ENCODE data around the gene SLAIN2. TPM values are rescaled to one million over a fixed set of nuclear protein-coding genes. Genes with fewer than 3 reads are reported as not detected.

SLAIN2 gene
- total RNA-seq, 1 donor from 2014 or later, result 54.6 TPM

DNA sequence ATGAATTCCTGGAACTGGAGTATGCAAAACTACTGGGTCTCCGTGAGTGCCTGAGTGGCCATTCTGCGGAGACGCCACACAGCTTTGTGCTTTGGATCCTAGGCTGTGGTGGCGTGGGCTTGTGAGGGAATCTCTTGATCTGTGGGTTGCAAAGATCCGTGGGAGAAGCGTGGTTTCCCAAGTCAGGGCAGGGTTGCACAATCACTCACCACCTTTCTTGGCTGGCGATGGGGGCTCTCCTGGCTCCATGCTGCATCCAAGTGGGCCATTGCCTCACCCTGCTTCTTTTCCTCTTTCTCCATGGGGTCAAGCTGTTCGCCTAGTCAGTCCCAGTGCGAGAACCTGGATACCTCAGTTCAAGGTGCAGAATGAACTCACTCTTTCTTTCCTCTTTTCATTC, 62.5 kb downstream of the SLAIN2 start:
- H3K4me1 Mint-ChIP-seq (ENCODE audit: unreplicated experiment), result peaks cover 26% of the 10 kb centered on the region
- TF ChIP-seq, protein P1, sequence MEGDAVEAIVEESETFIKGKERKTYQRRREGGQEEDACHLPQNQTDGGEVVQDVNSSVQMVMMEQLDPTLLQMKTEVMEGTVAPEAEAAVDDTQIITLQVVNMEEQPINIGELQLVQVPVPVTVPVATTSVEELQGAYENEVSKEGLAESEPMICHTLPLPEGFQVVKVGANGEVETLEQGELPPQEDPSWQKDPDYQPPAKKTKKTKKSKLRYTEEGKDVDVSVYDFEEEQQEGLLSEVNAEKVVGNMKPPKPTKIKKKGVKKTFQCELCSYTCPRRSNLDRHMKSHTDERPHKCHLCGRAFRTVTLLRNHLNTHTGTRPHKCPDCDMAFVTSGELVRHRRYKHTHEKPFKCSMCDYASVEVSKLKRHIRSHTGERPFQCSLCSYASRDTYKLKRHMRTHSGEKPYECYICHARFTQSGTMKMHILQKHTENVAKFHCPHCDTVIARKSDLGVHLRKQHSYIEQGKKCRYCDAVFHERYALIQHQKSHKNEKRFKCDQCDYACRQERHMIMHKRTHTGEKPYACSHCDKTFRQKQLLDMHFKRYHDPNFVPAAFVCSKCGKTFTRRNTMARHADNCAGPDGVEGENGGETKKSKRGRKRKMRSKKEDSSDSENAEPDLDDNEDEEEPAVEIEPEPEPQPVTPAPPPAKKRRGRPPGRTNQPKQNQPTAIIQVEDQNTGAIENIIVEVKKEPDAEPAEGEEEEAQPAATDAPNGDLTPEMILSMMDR (IDR thresholded peaks at IDR 0.05; ENCODE audit: unreplicated experiment), result no peak

DNA sequence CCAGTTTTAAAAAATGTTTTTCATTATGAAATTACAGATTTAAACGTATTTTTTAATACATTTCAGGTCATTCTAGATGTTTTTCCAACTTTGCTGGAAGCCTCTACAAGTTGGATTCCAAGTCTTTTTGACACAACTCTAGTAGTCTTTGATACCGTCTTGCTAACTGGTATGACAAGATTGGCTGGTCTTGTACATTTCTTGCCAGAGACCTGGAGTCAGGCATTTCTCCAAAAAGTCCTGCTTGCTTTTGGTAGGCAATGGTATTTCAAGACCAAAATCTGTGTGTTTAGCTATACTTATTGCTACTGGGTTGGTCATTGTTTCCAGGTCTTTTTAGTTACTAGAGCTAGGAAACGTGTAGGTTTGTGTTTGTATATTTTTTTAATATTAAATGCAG, 64.6 kb downstream of the SLAIN2 start:
- Mint-ChIP-seq H3K9me3 (ENCODE audit: unreplicated experiment) (no peaks in the 10 kb centered on the region), H3K4me1 (ENCODE audit: unreplicated experiment) (peaks cover 14% of the 10 kb centered on the region), H3K27ac (ENCODE audit: unreplicated experiment) (no peak overlapping the region), H3K4me3 (ENCODE audit: unreplicated experiment) (no peak overlapping the region), H3K36me3 (ENCODE audit: low read depth, unreplicated experiment) (peaks cover 26% of the 10 kb centered on the region), H3K27me3 (ENCODE audit: unreplicated experiment) (no peaks in the 10 kb centered on the region)
- TF ChIP-seq, protein P1 (IDR thresholded peaks at IDR 0.05; ENCODE audit: unreplicated experiment), result no peak
- DNase-seq (ENCODE audit: low spot score), result no peak

More for the DNA sequence above, 62.5 kb downstream of the SLAIN2 start:
- Mint-ChIP-seq H3K36me3 (ENCODE audit: low read depth, unreplicated experiment) (peaks cover 12% of the 10 kb centered on the region), H3K9me3 (ENCODE audit: unreplicated experiment) (no peaks in the 10 kb centered on the region), H3K4me3 (ENCODE audit: unreplicated experiment) (no peak overlapping the region), H3K27me3 (ENCODE audit: unreplicated experiment) (no peaks in the 10 kb centered on the region), H3K27ac (ENCODE audit: unreplicated experiment) (no peak overlapping the region)
- DNase-seq (ENCODE audit: low spot score), result no peak

DNA sequence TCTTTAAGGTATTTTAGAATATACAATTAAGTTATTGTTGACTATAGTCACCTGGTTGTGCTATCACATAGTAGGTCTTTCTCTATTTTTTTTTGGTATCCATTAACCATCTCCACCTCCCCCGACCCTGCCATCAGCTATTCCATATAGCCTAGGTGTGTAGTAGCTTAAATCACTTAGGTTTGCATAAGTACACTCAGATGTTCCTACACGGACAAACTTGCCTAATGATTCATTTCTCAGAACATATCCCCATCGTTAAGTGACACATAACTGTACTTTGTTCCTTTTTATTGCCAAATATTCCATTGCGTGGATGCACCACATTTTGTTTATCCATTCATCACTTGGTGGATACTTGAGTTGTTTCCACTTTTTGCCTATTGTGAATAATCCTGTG, 67.9 kb downstream of the SLAIN2 start:
- no peak overlapping the region for H3K27ac Mint-ChIP-seq (ENCODE audit: unreplicated experiment)
- H3K4me3 Mint-ChIP-seq (ENCODE audit: unreplicated experiment), result peak overlapping the region; percentile 43
- peaks cover 3% of the 10 kb centered on the region for H3K4me1 Mint-ChIP-seq (ENCODE audit: unreplicated experiment)
- H3K36me3 Mint-ChIP-seq (ENCODE audit: low read depth, unreplicated experiment), result peaks cover 20% of the 10 kb centered on the region
- no peaks in the 10 kb centered on the region for H3K9me3 Mint-ChIP-seq (ENCODE audit: unreplicated experiment)
- no peak for DNase-seq (ENCODE audit: low spot score)
- TF ChIP-seq, protein P1 (IDR thresholded peaks at IDR 0.05; ENCODE audit: unreplicated experiment), result no peak
- no peaks in the 10 kb centered on the region for H3K27me3 Mint-ChIP-seq (ENCODE audit: unreplicated experiment)

DNA sequence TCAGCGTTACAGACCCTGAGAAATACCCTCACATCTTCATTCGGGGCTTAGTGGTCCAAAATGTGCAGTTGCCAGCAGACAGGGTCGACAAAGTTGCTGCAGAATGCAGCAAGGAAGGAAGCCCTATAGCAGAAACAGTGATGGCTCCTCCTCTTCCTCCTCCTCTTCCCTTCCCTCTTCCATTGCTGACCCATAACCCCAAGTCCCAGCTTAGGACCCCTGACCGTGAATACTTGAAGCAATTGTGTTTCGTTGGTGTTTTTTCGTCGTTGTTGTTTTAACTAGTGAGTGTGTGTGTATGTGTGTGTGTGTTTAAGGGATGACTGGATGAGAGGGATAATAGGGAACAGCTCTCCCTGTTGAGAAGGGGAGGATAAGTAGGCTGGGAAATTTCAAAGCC, 69.5 kb downstream of the SLAIN2 start:
- TF ChIP-seq, protein P1 (IDR thresholded peaks at IDR 0.05; ENCODE audit: unreplicated experiment), result no peak
- Mint-ChIP-seq H3K4me3 (ENCODE audit: unreplicated experiment) (no peak overlapping the region), H3K27me3 (ENCODE audit: unreplicated experiment) (no peaks in the 10 kb centered on the region), H3K4me1 (ENCODE audit: unreplicated experiment) (peaks cover 3% of the 10 kb centered on the region), H3K36me3 (ENCODE audit: low read depth, unreplicated experiment) (peaks cover 18% of the 10 kb centered on the region), H3K9me3 (ENCODE audit: unreplicated experiment) (no peaks in the 10 kb centered on the region), H3K27ac (ENCODE audit: unreplicated experiment) (no peak overlapping the region)
- DNase-seq (ENCODE audit: low spot score), result no peak

DNA sequence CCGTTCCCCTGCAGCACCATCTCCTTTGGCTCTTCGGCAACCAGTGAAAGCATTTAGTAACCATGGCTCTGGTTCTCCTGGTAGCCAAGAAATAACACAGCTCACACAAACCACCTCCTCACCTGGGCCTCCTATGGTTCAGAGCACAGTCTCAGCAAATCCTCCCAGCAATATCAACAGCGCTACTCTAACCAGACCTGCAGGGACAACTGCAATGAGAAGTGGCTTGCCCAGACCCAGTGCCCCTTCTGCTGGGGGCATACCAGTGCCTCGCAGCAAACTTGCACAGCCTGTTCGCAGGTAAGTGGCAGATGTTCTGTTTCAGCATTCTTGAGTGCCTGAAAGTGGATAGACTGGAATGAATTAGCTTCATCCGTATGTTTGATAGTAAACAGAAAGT, 78.8 kb downstream of the SLAIN2 start:
- H3K27me3 Mint-ChIP-seq (ENCODE audit: unreplicated experiment), result no peaks in the 10 kb centered on the region
- DNase-seq (ENCODE audit: low spot score), result no peak
- H3K9me3 Mint-ChIP-seq (ENCODE audit: unreplicated experiment), result no peaks in the 10 kb centered on the region
- TF ChIP-seq, protein P1 (IDR thresholded peaks at IDR 0.05; ENCODE audit: unreplicated experiment), result no peak
- H3K4me1 Mint-ChIP-seq (ENCODE audit: unreplicated experiment), result peaks cover 3% of the 10 kb centered on the region
- H3K4me3 Mint-ChIP-seq (ENCODE audit: unreplicated experiment), result no peak overlapping the region
- peak overlapping the region; percentile 17 for H3K27ac Mint-ChIP-seq (ENCODE audit: unreplicated experiment)
- peaks cover 6% of the 10 kb centered on the region for H3K36me3 Mint-ChIP-seq (ENCODE audit: low read depth, unreplicated experiment)

All from endothelial cell (in vitro differentiated cells).